AG09309 (cell line): ENCODE data around the gene ZFPL1.

Experiments used
- DNase-seq: peaks from one replicate; pipeline ENCODE4 v3.0.0-alpha.2; 2010; ENCODE audit warnings: low read depth
- H3K4me3 ChIP-seq: 2 replicates; pipeline ENCODE4 v1.5.1; 2011; ENCODE audit warnings: mild to moderate bottlenecking, low read depth, low read length, moderate library complexity; ENCODE audit not compliant: control insufficient read depth
- CTCF ChIP-seq: IDR thresholded peaks from 2 replicates; pipeline ENCODE4 v1.5.1; 2011; ENCODE audit warnings: mild to moderate bottlenecking, low read depth, low read length, inconsistent platforms; ENCODE audit not compliant: insufficient read depth, control insufficient read depth; ENCODE audit errors: missing control alignments

The ZFPL1 gene

GRCh38 chr11:65042891-65043290 lies 41.1 kb upstream of the ZFPL1 start:
- no peak for TF ChIP-seq CTCF
- H3K4me3 ChIP-seq = no peak overlapping the region
- no peak for DNase-seq

- peak; percentile 5 for DNase-seq
- TF ChIP-seq CTCF = no peak
- no peak overlapping the region for H3K4me3 ChIP-seq
Observed at GRCh38 chr11:65043881-65044501, 40.0 kb upstream of the ZFPL1 start.

- no peak for DNase-seq
- no peak for TF ChIP-seq CTCF
- no peak overlapping the region for H3K4me3 ChIP-seq
Observed at GRCh38 chr11:65045061-65045460, 39.0 kb upstream of the ZFPL1 start.

GRCh38 chr11:65045728-65046127 lies 38.3 kb upstream of the ZFPL1 start:
- H3K4me3 ChIP-seq = no peak overlapping the region
- no peak for DNase-seq
- TF ChIP-seq CTCF = no peak

GRCh38 chr11:65047581-65048422 lies 36.2 kb upstream of the ZFPL1 start:
- no peak for TF ChIP-seq CTCF
- no peak for DNase-seq
- H3K4me3 ChIP-seq = peak overlapping the region; percentile 50

GRCh38 chr11:65051398-65051858 lies 32.6 kb upstream of the ZFPL1 start:
- no peak overlapping the region for H3K4me3 ChIP-seq
- TF ChIP-seq CTCF = no peak
- DNase-seq = no peak
